Activated B cell treated with CpG ODN at 0.5 μM for 24 hours (primary cell): Measurements from ENCODE around the gene NBPF1. TPM values are rescaled to one million over a fixed set of nuclear protein-coding genes. Genes with fewer than 3 reads are reported as not detected.
"Not testable (repeated sequence)": the region's sequence is repeated elsewhere in the genome, so short reads cannot be mapped to it uniquely, and the experiment has no call there.

ENCODE experiments used
- ATAC-seq: fragments of 200-7000 bp; cut with Tn5 transposase; one replicate; pipeline ENCODE4 v1.10.0; 2021; ENCODE audit warnings: low read depth, mild to moderate bottlenecking, moderate library complexity
- CTCF ChIA-PET: fragments of 350-600 bp; sonication (Branson Sonifier 250); formaldehyde crosslinking; loops from one replicate; lab custom pipeline; 2021; ENCODE audit warnings: antibody characterized with exemption; lab: Charles Lee
- POLR2A ChIA-PET: fragments of 350-600 bp; sonication (Branson Sonifier 250); formaldehyde crosslinking; loops from one replicate; lab custom pipeline; 2021; ENCODE audit warnings: antibody characterized with exemption; lab: Charles Lee
- DNase-seq: peaks from one replicate; pipeline ENCODE4 v3.0.0; 2022
- H3K27ac Mint-ChIP-seq: one replicate; pipeline ENCODE4 v1.8.0; 2020; ENCODE audit warnings: mixed read lengths
- H3K27me3 Mint-ChIP-seq: one replicate; pipeline ENCODE4 v1.8.0; 2021; ENCODE audit warnings: mixed read lengths
- H3K36me3 Mint-ChIP-seq: one replicate; pipeline ENCODE4 v1.8.0; 2021; ENCODE audit warnings: low read depth, mixed read lengths
- H3K4me1 Mint-ChIP-seq: one replicate; pipeline ENCODE4 v1.8.0; 2021; ENCODE audit warnings: mixed read lengths
- H3K4me3 Mint-ChIP-seq: one replicate; pipeline ENCODE4 v1.8.0; 2020; ENCODE audit warnings: mild to moderate bottlenecking, mixed read lengths
- H3K9me3 Mint-ChIP-seq: one replicate; pipeline ENCODE4 v1.8.0; 2020; ENCODE audit warnings: mixed read lengths
- CTCF ChIP-seq: fragments of 200-600 bp; IDR thresholded peaks from one replicate; pipeline ENCODE4 v1.8.0; 2022; ENCODE audit warnings: antibody characterized with exemption, mild to moderate bottlenecking
- intact Hi-C: fragments of 100-400 bp; cut with micrococcal nuclease; formaldehyde crosslinking; loops from one replicate; pipeline ENCODE4 v1.15.1; 2024
- total RNA-seq: library from RNA; stranded (reverse); gene quantifications from 2 replicates; pipeline ENCODE4 v1.2.3, GENCODE V29; 2022

The NBPF1 gene
- total RNA-seq, 1 donor from 2014 or later: 20.2 TPM

DNA sequence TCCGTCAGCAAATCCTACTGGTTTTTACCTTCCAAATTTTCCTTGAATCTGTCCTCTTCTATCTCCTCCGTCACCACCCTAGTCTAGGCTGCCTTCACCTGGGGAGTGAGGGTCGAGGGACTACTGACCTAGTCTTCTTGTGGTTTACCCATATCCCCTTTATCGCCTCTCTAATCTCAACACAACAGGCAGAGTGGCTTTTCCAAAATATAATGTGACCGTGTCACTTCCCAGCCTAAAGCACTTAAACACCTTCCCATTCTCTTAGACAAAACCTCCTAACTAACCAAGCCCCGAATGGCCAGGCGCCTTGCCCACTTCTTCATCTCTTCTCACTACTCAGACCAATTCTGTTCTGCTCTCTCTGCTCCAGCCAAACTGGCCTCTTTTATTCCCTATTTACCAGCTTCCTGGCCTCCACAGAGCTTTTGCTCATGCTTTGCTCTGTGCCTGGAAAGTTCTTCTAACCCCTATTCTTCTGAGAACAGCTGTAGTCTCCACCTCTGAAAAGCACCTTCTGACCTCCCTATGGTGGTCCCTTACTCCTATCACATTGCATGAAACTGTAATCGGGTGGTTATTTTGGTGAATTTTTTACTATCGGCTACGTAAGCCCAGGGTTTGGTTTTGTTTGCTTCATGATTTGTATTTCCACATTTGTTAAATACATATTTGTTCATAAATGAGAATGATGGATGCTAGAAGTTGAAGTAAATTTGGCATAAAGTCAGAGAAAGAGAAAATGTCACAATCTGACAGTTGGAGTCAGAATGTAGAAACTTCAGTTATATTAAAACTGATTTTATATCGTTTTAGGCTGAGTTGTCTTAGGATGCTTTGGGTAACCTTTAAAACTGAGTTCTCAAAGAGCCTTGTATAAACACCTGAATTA is 1.2 kb upstream of the NBPF1 start:
- H3K9me3 Mint-ChIP-seq: no peaks in the 10 kb centered on the region
- intact Hi-C loops: loop anchor here (5.0 kb wide), 1 partner anchor 87 kb away; no protein-coding TSS in a partner anchor
- H3K4me1 Mint-ChIP-seq: no peaks in the 10 kb centered on the region
- no peak for ATAC-seq
- no peak for TF ChIP-seq CTCF
- no peak overlapping the region for H3K4me3 Mint-ChIP-seq
- peak; percentile 20 for DNase-seq
- ChIA-PET CTCF (interaction anchor here (1.3 to 2.6 kb wide), 2 partner anchors 337 kb away, joined by 5 to 12 read pairs; no protein-coding TSS in a partner anchor), POLR2A (interaction anchor here (0.5 to 2.5 kb wide), 7 partner anchors 30 to 1051 kb away, joined by 3 to 11 read pairs (median 6); partner anchors contain the start of gene SPEN)
- H3K36me3 Mint-ChIP-seq: no peaks in the 10 kb centered on the region
- no peak overlapping the region for H3K27ac Mint-ChIP-seq
- H3K27me3 Mint-ChIP-seq: no peaks in the 10 kb centered on the region

DNA sequence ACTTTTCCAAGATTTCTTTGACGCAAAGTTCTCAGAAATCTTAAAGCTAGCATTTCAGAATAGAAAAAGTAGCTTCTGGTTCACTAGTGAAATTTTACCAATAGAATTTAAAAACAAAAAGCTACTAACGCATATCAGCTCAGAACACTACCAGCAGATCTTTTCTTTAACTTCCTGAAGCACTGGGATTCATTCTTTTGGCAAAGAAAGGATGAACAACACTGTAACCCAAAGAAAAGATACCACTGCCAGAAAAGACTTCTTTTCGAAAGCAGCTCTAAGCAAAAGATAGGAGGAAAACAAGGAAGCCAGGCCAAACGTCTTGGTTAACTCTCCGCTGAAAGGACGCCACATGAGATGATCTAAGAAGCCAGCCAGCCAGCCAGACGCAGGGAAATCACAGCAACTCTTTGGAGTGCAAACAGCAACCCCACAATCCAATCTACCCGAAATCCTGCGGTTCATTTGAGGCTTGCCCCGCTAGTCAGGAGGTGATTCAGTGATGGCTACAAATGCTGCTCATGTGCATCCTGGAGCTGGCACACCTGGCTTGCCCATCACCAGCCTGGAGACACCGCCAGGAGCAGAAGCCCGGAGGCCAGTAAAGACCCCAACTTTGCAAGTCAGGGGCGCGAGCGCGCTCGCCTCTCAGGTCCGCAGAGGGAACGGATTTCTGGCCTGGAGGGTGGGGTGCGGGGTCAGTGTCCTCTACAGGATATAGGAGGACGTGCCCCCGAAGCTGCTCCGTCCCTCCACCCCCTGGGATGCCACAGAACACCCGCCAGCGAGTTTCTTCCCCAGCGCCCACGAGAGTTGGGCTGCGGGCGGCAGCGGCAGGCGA is 812 bp downstream of the NBPF1 start:
- H3K9me3 Mint-ChIP-seq: no peaks in the 10 kb centered on the region
- H3K27me3 Mint-ChIP-seq: no peaks in the 10 kb centered on the region
- H3K4me3 Mint-ChIP-seq: no peak overlapping the region
- no peak overlapping the region for H3K27ac Mint-ChIP-seq
- no peaks in the 10 kb centered on the region for H3K36me3 Mint-ChIP-seq
- intact Hi-C loops: loop anchor here (1.0 to 5.0 kb wide), 5 partner anchors 32 to 339 kb away; partner anchors contain the start of genes NECAP2 and SZRD1
- no peak for ATAC-seq
- H3K4me1 Mint-ChIP-seq: no peaks in the 10 kb centered on the region
- TF ChIP-seq CTCF: no peak
- POLR2A ChIA-PET: interaction anchor here (0.7 to 2.3 kb wide), 9 partner anchors 8 to 339 kb away, joined by 3 to 14 read pairs (median 4); no protein-coding TSS in a partner anchor
- no peak for DNase-seq
- CTCF ChIA-PET: interaction anchor here (1.0 to 2.6 kb wide), 5 partner anchors 9 to 339 kb away, joined by 3 to 15 read pairs (median 6); partner anchors contain the start of gene NECAP2

DNA sequence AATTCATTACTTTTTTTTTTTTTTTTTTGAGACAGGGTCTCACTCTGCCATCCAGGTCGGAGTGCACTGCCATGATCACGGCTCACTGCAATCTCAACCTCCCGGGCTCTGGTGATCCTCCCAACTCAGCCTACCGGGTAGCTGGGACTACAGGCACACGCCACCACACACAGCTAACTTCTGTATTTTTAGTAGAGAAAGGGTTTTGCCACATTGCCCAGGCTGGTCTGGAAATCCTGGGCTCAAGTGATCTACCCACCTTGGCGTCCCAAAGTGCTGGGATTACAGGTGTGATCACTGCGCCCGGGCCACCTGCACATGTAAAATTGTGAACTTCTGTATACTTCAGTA is 1.4 kb downstream of the NBPF1 start:
- not testable (repeated sequence) for H3K27ac Mint-ChIP-seq, H3K4me3 Mint-ChIP-seq, H3K9me3 Mint-ChIP-seq, H3K27me3 Mint-ChIP-seq, ATAC-seq, DNase-seq, H3K36me3 Mint-ChIP-seq, H3K4me1 Mint-ChIP-seq
- ChIA-PET CTCF (interaction anchor here (1.2 to 2.6 kb wide), 4 partner anchors 10 to 340 kb away, joined by 4 to 15 read pairs (median 6); partner anchors contain the start of gene NECAP2), POLR2A (interaction anchor here (0.6 to 2.3 kb wide), 5 partner anchors 9 to 340 kb away, joined by 3 to 8 read pairs (median 4); no protein-coding TSS in a partner anchor)
- intact Hi-C loops: loop anchor here (2.0 to 5.0 kb wide), 2 partner anchors 85 to 171 kb away; partner anchors contain the start of gene NECAP2

- ATAC-seq, H3K27me3 Mint-ChIP-seq, H3K4me1 Mint-ChIP-seq, H3K27ac Mint-ChIP-seq, CTCF ChIA-PET, DNase-seq, H3K4me3 Mint-ChIP-seq, H3K36me3 Mint-ChIP-seq, H3K9me3 Mint-ChIP-seq: not testable (repeated sequence)
- POLR2A ChIA-PET: interaction anchor here (0.6 kb wide), 1 partner anchor 287 kb away, joined by 4 read pairs; no protein-coding TSS in a partner anchor
- intact Hi-C loops: loop anchor here (5.0 kb wide), 1 partner anchor 84 kb away; no protein-coding TSS in a partner anchor
These were observed 2.2 kb downstream of the NBPF1 start for GRCh38 chr1:16611164-16611563.

DNA sequence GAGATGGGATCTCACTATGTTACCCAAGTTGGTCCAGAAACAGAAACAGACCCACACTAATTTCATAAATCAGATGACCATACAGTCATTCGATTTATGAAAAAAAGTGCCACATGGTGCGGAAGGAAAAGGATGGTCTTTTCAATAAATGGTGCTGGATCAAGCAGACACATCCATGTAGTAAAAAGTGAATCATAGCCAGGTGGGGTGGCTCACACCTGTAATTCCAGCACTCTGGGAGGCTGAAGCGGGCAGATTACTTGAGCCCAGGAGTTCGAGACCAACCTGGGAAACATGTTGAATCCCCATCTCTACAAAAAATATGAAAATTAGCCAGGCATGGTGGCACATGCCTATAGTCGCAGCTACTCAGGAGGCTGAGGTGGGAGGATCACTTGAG is 2.8 kb downstream of the NBPF1 start:
- H3K27me3 Mint-ChIP-seq, H3K4me1 Mint-ChIP-seq, H3K36me3 Mint-ChIP-seq, DNase-seq, H3K27ac Mint-ChIP-seq, H3K9me3 Mint-ChIP-seq, ATAC-seq, POLR2A ChIA-PET, H3K4me3 Mint-ChIP-seq: not testable (repeated sequence)
- intact Hi-C loops: loop anchor here (5.0 kb wide), 1 partner anchor 83 kb away; no protein-coding TSS in a partner anchor
- CTCF ChIA-PET: interaction anchor here (1.9 to 3.2 kb wide), 2 partner anchors 8 to 11 kb away, joined by 9 to 17 read pairs; no protein-coding TSS in a partner anchor

- CTCF ChIA-PET: interaction anchor here (0.6 to 3.2 kb wide), 7 partner anchors 8 to 436 kb away, joined by 3 to 17 read pairs (median 5); no protein-coding TSS in a partner anchor
These were observed 3.6 kb downstream of the NBPF1 start for GRCh38 chr1:16609761-16610160.

More at GRCh38 chr1:16609761-16610160, 3.6 kb downstream of the NBPF1 start:
- not testable (repeated sequence) for H3K27ac Mint-ChIP-seq, H3K4me1 Mint-ChIP-seq, DNase-seq, H3K27me3 Mint-ChIP-seq, H3K36me3 Mint-ChIP-seq, H3K9me3 Mint-ChIP-seq, H3K4me3 Mint-ChIP-seq, ATAC-seq
- POLR2A ChIA-PET: interaction anchor here (0.5 to 1.4 kb wide), 2 partner anchors 96 to 841 kb away, joined by 3 read pairs; no protein-coding TSS in a partner anchor
- intact Hi-C loops: loop anchor here (5.0 kb wide), 1 partner anchor 82 kb away; no protein-coding TSS in a partner anchor
